HG02588 (cell line): ENCODE data around the gene AFG3L2.

Experiments used
- ATAC-seq: cut with Tn5 transposase; IDR thresholded peaks from one replicate; pipeline ENCODE4 v1.9.1; 2021; ENCODE audit warnings: mild to moderate bottlenecking, moderate library complexity; ENCODE audit not compliant: unreplicated experiment

The AFG3L2 gene

GRCh38 chr18:12282442-12283039, 94.5 kb downstream of the AFG3L2 start:
- no peak for ATAC-seq

DNA sequence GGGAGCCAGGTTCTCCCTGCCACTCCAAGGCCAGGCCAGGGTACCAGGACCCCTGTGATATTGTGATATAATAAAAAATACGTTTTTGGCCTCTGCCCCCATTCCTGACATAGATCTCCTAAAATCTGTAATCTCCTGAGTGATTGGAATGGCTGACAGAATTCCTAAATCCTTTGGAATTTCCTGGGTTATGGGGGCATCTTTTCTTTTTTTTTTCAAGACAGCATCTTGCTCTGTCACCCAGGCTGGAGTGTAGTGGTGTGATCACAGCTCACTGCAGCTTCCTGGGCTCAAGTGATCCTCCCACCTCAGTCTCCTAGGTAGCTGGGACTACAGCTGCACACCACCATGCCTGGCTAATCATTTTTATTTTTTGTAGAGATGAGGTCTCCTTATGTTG, 95.2 kb downstream of the AFG3L2 start:
- ATAC-seq, result no peak

GRCh38 chr18:12279781-12280531, 97.1 kb downstream of the AFG3L2 start:
- ATAC-seq, result no peak
